HL-60/S4 (cell line): ENCODE data around the gene C1orf198.

Source experiments
- in situ Hi-C: fragments of 300-500 bp; cut with MboI; formaldehyde crosslinking; loops from 2 replicates; pipeline ENCODE4 v1.14.3; 2022; ENCODE audit warnings: low sequenced_read_pairs

The C1orf198 gene

GRCh38 chr1:230816018-230816417 lies 52.3 kb downstream of the C1orf198 start:
- in situ Hi-C loops: no loop called here

DNA sequence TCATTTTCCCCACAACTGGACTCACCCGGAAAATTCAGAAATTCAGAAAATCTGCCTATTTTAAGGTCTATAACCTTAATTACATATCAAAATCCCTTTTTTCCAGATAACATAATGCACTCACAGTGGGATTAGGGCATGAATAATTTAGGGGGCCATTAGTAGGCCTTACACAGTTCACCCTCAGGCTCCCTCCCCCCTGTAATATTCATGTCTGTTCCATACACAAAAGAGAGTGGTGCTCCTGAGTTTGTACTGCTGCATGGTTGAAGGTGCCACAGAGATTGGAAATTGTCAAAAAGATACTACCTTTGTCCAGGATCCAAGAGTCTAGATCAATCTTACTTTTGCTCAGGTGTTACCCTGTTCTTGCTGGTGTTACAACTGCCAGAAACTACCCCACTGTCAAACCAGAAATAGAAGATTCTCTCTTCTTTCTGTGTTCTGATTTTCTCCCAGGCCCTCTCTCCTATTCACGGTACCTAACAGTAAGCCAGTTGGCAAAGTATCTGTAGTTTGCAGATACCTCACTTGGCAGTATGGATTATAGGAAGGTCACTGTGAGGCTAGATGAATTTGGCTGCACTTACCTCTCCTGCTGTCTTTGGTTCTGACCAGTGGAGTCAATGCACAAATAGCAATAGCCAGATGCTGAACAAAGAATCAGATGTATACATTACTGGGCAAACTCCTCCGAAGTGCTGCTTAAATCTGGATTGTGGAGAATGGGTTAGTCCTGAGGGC lies 53.2 kb downstream of the C1orf198 start:
- in situ Hi-C loops: no loop called here

DNA sequence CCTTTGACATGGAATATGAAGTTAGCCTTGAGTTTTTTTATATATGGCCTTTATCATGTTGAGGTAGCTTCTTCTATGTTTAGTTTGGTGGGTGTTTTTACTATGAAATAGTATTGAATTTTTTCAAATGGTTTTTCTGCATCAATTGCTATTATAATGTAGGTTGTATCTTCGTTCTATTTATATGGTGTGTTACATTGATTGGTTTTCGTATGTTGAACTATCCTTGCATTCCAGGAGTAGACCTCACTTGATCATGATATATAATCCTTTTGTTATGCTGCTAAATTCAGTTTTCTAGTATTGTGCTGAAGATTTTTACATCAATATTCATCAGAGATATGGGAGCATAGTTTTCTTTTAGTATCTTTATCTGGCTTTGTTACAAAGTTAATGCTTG lies 55.8 kb downstream of the C1orf198 start:
- in situ Hi-C loops: no loop called here

DNA sequence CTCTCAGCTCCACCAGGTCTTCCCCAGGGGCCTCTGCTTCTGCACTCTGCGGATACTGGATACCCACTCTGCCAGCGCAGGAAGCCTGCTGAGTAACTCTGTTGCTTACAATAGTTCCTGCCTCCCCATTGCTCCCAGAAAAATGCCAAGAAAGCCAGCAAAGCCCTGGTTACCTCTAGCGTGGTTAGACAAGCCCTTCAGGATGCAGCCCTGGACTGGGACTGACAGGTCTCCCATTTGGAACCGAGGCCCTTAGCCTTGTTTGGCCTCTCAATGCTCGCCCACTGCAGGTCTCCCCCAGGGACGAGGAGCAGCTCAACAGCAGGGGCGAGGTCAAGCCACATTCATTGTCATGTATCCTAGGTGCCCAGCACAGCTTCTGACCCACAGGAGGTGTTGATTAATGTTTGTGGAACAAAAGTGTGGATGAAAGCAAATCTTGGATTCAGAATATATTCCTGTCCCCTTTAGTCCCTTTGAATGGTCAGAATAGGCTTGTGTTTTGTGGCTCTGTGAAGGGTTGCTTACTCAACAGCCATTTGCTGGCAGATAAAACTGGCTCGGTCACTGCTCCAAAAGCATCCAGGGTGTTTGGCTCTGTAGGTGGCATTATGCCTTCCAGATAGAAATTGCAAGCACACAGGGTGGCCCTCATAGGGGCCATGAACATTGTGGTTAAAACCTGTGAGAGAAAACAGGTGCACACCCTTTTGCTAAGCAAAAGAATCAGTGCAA lies 58.9 kb downstream of the C1orf198 start:
- in situ Hi-C loops: no loop called here

DNA sequence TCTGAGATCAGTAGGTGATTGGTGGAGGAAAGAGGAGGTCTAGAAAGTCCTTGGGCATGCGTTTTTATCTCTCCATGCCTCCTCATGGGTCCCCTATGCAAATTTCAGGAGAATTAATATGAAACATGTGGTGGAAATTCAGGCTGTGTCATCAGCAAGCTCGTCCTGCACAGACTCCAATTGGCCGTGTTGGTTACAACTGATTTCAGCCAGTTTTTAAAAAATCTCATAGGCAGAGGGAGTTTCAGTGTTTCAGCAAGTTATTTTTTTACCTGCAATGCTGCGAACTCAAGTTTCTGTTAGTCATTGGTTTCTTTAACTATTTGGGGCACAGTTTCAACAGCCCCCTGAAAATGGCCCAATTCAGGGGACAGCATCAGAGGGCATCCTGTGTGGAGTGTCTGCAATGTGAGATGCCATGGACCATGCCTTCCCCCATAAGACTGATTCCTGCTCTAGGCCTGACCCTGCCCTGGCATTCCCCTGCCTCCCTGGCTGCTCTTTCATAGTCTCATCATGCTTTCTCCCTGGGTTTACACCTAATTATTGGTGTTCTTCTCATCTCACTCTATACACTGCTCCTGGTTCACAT lies 59.9 kb downstream of the C1orf198 start:
- in situ Hi-C loops: no loop called here

DNA sequence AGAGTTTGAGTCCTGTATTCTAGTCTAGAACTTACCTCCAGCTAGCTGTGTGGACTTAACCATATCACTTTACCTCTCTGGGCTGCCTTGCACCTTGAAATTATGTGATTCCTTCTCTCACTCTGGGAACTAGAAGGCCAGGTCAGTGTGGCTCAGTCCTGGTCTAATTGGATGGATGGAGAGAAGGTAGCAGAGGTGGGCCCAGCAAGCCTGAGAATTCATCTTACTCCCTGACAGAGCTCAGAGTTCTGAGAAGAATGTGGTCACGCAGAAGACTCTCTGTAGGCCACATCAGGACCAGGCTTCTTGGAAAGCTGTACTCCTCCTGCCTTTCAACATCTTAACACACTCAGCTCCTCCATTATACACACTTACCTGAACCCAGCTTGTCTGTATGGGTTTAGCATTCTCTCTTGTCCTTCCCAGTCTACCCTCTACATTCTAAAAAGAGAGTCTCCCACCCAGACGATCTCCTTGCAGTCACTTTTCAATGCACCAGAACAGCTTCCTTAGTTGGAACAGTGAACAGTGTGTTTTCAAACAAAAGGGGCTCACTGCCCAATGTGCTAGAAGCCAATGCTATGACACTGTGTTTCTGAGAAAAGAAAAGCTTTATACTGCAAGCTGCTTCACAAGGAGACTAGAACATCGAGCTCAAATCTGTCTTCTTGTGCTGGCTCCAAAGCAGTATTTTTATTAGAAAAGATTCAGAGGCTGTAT lies 60.6 kb downstream of the C1orf198 start:
- in situ Hi-C loops: no loop called here

DNA sequence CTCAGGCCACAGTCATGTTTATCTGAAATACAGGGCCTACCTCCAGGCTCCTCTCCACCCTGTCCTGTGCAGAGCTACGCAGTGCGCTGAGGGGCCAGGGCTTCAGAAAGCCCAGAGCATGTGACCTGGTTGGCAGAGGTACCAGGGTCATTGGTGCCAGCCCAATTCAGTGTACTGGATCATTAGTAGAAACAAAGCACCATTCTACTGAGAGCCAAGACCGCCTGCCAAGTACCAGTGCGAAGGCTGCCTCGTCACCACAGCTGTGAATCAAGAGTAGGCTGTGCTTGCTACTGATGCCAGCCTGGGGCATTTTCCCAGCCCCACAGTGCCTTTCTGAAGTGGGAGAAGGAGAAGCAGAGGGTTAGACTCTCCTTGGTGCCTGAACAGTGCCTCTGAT lies 61.3 kb downstream of the C1orf198 start:
- in situ Hi-C loops: no loop called here

DNA sequence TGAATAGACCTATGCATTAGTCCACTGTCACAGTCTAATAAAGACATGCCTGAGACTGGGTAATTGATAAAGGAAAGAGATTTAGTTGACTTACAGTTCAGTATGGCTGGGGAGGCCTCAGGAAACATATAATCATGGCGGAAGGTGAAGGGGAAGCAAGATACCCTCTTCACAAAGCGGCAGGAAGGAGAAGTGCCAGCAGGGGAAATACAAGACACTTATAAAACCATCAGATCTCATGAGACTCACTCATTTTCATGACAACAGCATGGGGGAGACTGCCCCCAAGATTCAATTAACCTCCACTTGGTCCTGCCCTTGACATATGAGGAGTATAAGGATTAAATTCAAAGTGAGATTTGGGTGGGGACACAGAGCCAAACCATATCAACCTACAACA lies 61.8 kb downstream of the C1orf198 start:
- in situ Hi-C loops: no loop called here

GRCh38 chr1:230804396-230804795 lies 63.9 kb downstream of the C1orf198 start:
- in situ Hi-C loops: no loop called here

- in situ Hi-C loops: no loop called here
These were observed 67.2 kb downstream of the C1orf198 start for GRCh38 chr1:230800891-230801840.

GRCh38 chr1:230798491-230798890 lies 69.8 kb downstream of the C1orf198 start:
- in situ Hi-C loops: no loop called here

DNA sequence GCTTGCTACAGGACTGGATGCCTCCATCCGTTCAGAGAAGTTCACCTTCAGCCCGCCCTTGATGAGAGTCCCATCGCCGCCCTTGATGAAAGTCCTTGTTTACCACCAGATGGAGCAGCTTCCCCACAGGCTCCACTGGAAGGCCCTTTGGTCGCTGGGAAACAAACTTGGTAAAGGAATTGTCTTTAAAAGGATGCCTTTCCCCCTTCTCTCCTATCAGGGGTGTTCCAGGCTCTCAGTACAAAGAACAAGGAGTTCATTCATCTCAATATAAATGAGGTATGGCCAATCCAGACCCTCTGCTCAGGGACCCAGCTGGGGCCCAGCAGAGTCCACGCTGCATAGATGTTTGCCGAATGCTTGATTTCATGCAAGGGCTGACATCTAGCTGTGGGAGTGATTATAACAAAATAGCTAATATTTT lies 70.4 kb downstream of the C1orf198 start:
- in situ Hi-C loops: no loop called here

DNA sequence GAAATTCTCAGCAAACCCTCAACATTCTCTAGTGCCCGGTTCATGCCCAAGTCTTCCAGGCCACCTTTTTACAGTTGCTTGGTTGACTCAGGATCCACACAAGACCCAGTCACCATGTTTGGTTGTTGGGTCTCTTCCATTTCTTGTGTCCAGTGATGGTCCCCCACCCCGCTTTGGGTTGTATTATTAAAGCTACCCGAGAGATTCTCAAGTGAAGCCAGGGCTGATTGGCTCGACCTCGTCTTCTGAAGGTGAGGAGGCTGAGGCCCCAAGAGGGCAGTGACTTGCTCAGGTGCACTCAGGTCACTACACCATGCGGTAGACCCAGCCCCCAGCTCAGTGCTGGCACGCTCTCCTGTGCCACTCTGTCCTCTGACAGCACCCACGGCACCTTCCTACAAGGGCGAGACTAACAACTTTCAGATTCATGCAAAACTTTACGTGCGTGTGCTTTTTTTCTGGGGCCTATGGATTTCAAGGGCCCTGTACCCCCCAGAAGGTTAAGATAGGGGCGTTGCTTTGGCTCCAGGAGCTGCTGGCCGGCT lies 70.9 kb downstream of the C1orf198 start:
- in situ Hi-C loops: no loop called here

DNA sequence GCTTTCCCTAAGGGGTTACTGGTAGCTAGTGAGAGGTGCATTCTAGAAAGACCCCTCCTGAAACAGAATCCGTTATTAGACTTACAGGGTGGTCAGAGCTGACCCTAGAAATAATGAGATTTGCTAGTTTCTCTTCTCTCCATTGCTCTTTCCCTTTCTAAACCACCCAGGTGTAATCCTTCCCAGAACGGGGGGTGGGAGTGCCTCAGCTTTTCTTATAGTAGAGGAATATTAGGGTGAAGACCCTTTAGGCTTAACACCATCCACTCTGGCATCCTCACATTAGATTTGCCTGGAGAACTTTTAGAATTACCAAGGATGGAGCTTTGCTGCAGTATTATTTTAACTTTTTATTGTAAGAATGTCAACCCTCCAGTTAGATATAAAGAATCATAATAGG lies 71.7 kb downstream of the C1orf198 start:
- in situ Hi-C loops: no loop called here

DNA sequence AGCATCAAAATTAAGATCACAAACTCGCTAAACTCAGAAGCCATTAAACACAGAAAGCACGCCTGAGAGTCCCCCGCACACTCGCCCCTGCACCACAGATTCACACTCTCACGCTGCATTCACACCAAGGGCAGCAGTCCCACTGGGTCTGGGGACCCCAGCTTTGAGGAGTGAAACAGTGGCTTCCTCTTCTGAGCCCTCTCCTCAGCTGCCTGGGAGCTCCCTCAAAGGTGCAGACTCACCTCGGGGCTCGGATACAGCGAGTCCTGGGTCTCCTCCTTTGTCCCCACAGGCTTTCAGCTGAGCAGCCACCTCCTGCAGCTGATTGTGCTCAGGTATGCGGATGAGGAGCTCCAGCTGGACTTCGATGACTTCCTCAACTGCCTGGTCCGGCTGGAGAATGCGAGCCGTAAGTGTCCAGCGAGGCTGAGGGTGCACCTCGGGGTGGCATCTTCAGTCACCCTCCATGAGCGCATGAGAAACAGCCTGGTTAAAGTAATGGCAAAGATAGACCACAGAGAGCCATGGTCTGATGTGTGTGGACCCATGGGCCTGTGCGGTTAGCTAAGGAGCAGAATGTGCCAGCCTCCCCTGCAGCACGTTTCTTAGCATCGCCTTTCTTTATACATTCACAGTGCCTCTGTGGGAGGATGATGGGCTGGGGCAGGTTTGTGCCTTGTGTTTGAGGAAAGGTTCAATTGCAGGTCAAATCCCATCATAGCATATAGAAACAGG lies 73.3 kb downstream of the C1orf198 start:
- in situ Hi-C loops: no loop called here

DNA sequence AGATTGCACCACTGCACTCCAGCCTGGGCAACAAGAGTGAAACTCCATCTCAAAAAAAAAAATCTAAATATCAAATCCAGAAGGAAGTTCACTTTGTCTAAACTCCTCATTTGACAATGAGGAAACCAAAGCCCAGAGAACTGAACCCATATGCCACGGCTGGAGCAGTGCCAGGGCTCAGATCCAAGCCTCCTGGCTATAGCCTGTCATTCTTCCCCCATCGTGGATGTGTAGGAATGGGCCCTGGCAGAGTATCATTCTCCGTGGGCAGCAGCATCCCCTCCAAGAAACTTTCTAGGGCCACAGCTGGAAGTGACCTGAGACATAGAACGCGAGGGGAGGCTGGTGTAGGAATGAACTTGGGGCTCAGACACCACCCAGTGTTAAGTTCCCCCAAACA lies 73.9 kb downstream of the C1orf198 start:
- in situ Hi-C loops: no loop called here

GRCh38 chr1:230793463-230793745 lies 74.9 kb downstream of the C1orf198 start:
- in situ Hi-C loops: no loop called here

DNA sequence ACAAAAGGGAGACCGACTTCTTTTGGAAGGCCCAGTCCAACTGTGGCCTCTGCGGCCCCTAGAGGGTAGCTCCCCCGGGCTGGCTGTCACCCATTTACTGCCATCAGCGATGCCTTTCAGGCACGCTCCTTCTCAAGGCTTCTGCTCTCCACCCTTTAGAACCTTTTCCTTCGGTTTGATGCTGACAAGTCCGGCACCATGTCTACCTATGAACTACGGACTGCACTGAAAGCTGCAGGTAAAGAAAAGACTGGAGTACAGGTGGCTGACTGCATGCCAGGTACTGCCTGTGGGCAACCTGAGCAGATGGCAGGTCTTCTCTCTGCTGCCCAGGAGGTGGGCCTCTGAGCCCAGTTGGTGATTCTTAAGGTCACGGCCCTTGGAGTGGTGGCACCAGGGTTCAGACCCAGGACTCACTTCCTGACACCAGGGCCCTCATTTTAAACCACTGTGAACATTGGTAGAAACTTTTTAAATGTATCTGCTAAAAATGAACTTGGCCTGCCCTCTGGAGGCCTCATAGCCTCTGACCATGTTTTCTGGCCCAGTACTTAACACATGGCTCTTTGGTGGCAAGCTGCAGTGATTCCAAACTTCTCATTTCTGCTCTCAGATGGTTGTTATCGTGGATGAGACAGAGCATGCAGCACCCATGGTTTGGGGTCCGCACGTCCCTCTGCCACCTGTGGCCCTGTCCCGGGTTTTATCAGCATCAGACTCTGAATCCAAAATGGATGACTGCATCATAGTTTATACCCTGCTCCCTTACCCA lies 75.4 kb downstream of the C1orf198 start:
- in situ Hi-C loops: no loop called here
